Testis (tissue), 5 donors: ENCODE measurements around the gene U2SURP. TPM values are rescaled to one million over a fixed set of nuclear protein-coding genes. Genes with fewer than 3 reads are reported as not detected.
A peak's percentile ranks its signal among the peaks of the same experiment; 100 is the strongest.

Experiments
- DNase-seq: peaks from one replicate; pipeline ENCODE4 v3.0.0-alpha.2; 2019
- H3K27ac ChIP-seq, 2 donors: fragments of 200-600 bp; sonication (generic); one replicate each; pipeline ENCODE4 v1.5.1; 2019
- H3K27me3 ChIP-seq: fragments of 200-600 bp; sonication (generic); one replicate; pipeline ENCODE4 v1.5.1; 2019
- H3K36me3 ChIP-seq: fragments of 200-600 bp; sonication (generic); one replicate; pipeline ENCODE4 v1.5.1; 2017; ENCODE audit warnings: low read depth; ENCODE audit errors: missing control alignments
- H3K4me1 ChIP-seq: fragments of 200-600 bp; sonication (generic); one replicate; pipeline ENCODE4 v1.5.1; 2019
- H3K4me3 ChIP-seq, 2 donors: fragments of 200-600 bp; sonication (generic); one replicate each; pipeline ENCODE4 v1.5.1; 2017 to 2019
- H3K9me3 ChIP-seq: fragments of 200-600 bp; sonication (generic); one replicate; pipeline ENCODE4 v1.5.1; 2017
- POLR2A ChIP-seq: fragments of 450-650 bp; IDR thresholded peaks from one replicate; pipeline ENCODE4 v1.6.1; 2017; ENCODE audit warnings: antibody characterized with exemption, mild to moderate bottlenecking, moderate library complexity
- WGBS, 2 donors: methylation state at CpG; one replicate each; pipeline ENCODE4 v1.1.5; 2018; 5-methylcytosine and 5-hydroxymethylcytosine counted together
- intact Hi-C: fragments of 100-400 bp; cut with DNase I; formaldehyde crosslinking; loops from one replicate; pipeline ENCODE4 v1.15.1; 2023; ENCODE audit warnings: low total_unique reads
- long read RNA-seq, 2 donors: transcript quantifications; one replicate each; lab custom pipeline, GENCODE V29; 2026
- polyA plus RNA-seq: library from polyadenylated mRNA; stranded (reverse); fragments of 350-450 nt; fragmentation: Illumina TruSeq; extraction: RNeasy Lipid Tissue Mini Kit (QIAGEN cat#74804); gene quantifications from one replicate; pipeline ENCODE4 v1.2.3, GENCODE V29; 2014; ENCODE audit warnings: low read depth, low replicate concordance; ENCODE audit not compliant: insufficient read depth
- total RNA-seq, 2 donors: library from RNA; depleted of rRNA; stranded (reverse); fragments of >200 nt; gene quantifications; one replicate each; pipeline ENCODE4 v1.2.3, GENCODE V29; 2016
- TF ChIP-seq, protein P1 (sequence below), 3 experiments: fragments of 450-650 bp in 2 of 3; fragments of 200-600 bp in 1 of 3; sonication (generic) in 1 of 3; IDR thresholded peaks; one replicate each; pipeline ENCODE4 v1.5.1; 2016 to 2019; ENCODE audit warnings: antibody characterized with exemption in 3 of 3, mild to moderate bottlenecking in 2 of 3, moderate library complexity in 1 of 3

The U2SURP gene
- 100 to 1,000 TPM; 110 to 112 TPM for total RNA-seq
- polyA plus RNA-seq: 38.1 TPM
- long read RNA-seq, donor 1, transcript U2SURP-215 (6 exons, 588 nt): major isoform, 9 of 50 reads
- long read RNA-seq, donor 1, partial matches to known transcripts: 37 of 50 reads
- long read RNA-seq, donor 1, other reads (novel, unspliced or antisense): 0 of 50 reads
- long read RNA-seq, donor 2, transcript U2SURP-215 (6 exons, 588 nt): major isoform, 9 of 20 reads
- long read RNA-seq, donor 2, partial matches to known transcripts: 9 of 20 reads
- long read RNA-seq, donor 2, other reads (novel, unspliced or antisense): 0 of 20 reads

- 0% methylated on average over 4 to 52 of the region's 55 CpGs for WGBS, 2 donors
- peak; percentile 45 for TF ChIP-seq POLR2A
- TF ChIP-seq, protein P1, sequence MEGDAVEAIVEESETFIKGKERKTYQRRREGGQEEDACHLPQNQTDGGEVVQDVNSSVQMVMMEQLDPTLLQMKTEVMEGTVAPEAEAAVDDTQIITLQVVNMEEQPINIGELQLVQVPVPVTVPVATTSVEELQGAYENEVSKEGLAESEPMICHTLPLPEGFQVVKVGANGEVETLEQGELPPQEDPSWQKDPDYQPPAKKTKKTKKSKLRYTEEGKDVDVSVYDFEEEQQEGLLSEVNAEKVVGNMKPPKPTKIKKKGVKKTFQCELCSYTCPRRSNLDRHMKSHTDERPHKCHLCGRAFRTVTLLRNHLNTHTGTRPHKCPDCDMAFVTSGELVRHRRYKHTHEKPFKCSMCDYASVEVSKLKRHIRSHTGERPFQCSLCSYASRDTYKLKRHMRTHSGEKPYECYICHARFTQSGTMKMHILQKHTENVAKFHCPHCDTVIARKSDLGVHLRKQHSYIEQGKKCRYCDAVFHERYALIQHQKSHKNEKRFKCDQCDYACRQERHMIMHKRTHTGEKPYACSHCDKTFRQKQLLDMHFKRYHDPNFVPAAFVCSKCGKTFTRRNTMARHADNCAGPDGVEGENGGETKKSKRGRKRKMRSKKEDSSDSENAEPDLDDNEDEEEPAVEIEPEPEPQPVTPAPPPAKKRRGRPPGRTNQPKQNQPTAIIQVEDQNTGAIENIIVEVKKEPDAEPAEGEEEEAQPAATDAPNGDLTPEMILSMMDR (IDR thresholded peaks at IDR 0.05): peak in 2 of 3 experiments; percentile 22 to 34
- H3K27me3 ChIP-seq: no peaks in the 10 kb centered on the region
- H3K27ac ChIP-seq: peak within 1 kb of the TSS; percentile 86 to 95
- no peaks in the 10 kb centered on the region for H3K36me3 ChIP-seq
- no peaks in the 10 kb centered on the region for H3K9me3 ChIP-seq
- intact Hi-C loops: no loop called here
- peak within 1 kb of the TSS; percentile 83 to 94 for H3K4me3 ChIP-seq
- DNase-seq: peak; percentile 99
- H3K4me1 ChIP-seq: peaks cover 9% of the 10 kb centered on the region
Observed at GRCh38 chr3:143001369-143002082, at the start of gene U2SURP. TSS of gene U2SURP (plus strand) at chr3:143001570. CDS start at chr3:143001629, 59 bp downstream.

- intact Hi-C loops: no loop called here
- Histone ChIP-seq H3K27ac (no peak overlapping the region), H3K36me3 (no peaks in the 10 kb centered on the region), H3K4me1 (no peaks in the 10 kb centered on the region), H3K9me3 (no peaks in the 10 kb centered on the region), H3K4me3 (no peak overlapping the region), H3K27me3 (no peaks in the 10 kb centered on the region)
- WGBS, 2 donors: 89 to 98% methylated on average over 2 of the region's 2 CpGs
- no peak for DNase-seq
- no peak for TF ChIP-seq POLR2A
- TF ChIP-seq, protein P1 (IDR thresholded peaks at IDR 0.05): no peak
Observed at GRCh38 chr3:142951794-142952193, 49.6 kb upstream of the U2SURP start.

- WGBS, 2 donors: 77 to 80% methylated on average over 8 of the region's 8 CpGs
- Histone ChIP-seq H3K27ac (no peak overlapping the region), H3K9me3 (no peaks in the 10 kb centered on the region), H3K4me1 (no peaks in the 10 kb centered on the region), H3K27me3 (no peaks in the 10 kb centered on the region), H3K36me3 (no peaks in the 10 kb centered on the region), H3K4me3 (no peak overlapping the region)
- intact Hi-C loops: no loop called here
- no peak for TF ChIP-seq POLR2A
- TF ChIP-seq, protein P1 (IDR thresholded peaks at IDR 0.05): no peak
- DNase-seq: no peak
Observed at GRCh38 chr3:142952272-142953193, 48.8 kb upstream of the U2SURP start.

- Histone ChIP-seq H3K27me3 (no peaks in the 10 kb centered on the region), H3K36me3 (no peaks in the 10 kb centered on the region), H3K4me1 (no peaks in the 10 kb centered on the region), H3K27ac (no peak overlapping the region), H3K9me3 (no peaks in the 10 kb centered on the region), H3K4me3 (no peak overlapping the region)
- DNase-seq: no peak
- WGBS, 2 donors: 78 to 84% methylated on average over 3 of the region's 3 CpGs
- intact Hi-C loops: no loop called here
- TF ChIP-seq, protein P1 (IDR thresholded peaks at IDR 0.05): no peak
- TF ChIP-seq POLR2A: no peak
Observed at GRCh38 chr3:142953443-142953842, 47.9 kb upstream of the U2SURP start.
